SU-DHL-6 (cell line): ENCODE measurements around the gene ZC3H12D.
"Not testable (repeated sequence)": the region's sequence is repeated elsewhere in the genome, so short reads cannot be mapped to it uniquely, and the experiment has no call there.

Experiments used
- CTCF ChIP-seq: fragments of 200-600 bp; sonication (generic); IDR thresholded peaks from one replicate; pipeline ENCODE4 v1.5.1; 2017; ENCODE audit warnings: antibody characterized with exemption, mild to moderate bottlenecking, low read length, moderate library complexity; ENCODE audit not compliant: insufficient read depth, poor library complexity, severe bottlenecking
- EZH2phosphoT487 ChIP-seq: fragments of 200-600 bp; sonication (generic), shearing (Covaris generic); conservative IDR thresholded peaks from 2 replicates; pipeline ENCODE4 v1.6.1; 2018; ENCODE audit warnings: mild to moderate bottlenecking, antibody characterized with exemption, low read length, moderate library complexity, mixed read lengths

- TF ChIP-seq CTCF, EZH2phosphoT487: not testable (repeated sequence)
Measured at GRCh38 chr6:149496597-149496996, 11.8 kb upstream of the ZC3H12D start.
